GM23338 (cell line): ENCODE results near the gene S100A14.

Experiments used
- EZH2 ChIP-seq: fragments of 200-600 bp; sonication (generic); IDR thresholded peaks from one replicate; pipeline ENCODE4 v1.8.0; 2017; ENCODE audit warnings: antibody characterized with exemption, mild to moderate bottlenecking, low read depth; ENCODE audit not compliant: unreplicated experiment
- POLR2AphosphoS5 ChIP-seq: IDR thresholded peaks from 2 replicates; pipeline ENCODE4 v1.6.1; 2016; ENCODE audit warnings: antibody characterized with exemption, low read depth
- TF ChIP-seq, protein P1 (sequence below), 2 experiments: fragments of 200-600 bp in 1 of 2; sonication (generic) in 1 of 2; conservative IDR thresholded peaks; 2 replicates each; pipeline versions ENCODE4 v1.5.1 to v1.6.1; 2016 to 2017; ENCODE audit warnings: antibody characterized with exemption in 2 of 2, low read depth in 2 of 2, mild to moderate bottlenecking in 2 of 2, moderate library complexity in 1 of 2

- TF ChIP-seq, protein P1, sequence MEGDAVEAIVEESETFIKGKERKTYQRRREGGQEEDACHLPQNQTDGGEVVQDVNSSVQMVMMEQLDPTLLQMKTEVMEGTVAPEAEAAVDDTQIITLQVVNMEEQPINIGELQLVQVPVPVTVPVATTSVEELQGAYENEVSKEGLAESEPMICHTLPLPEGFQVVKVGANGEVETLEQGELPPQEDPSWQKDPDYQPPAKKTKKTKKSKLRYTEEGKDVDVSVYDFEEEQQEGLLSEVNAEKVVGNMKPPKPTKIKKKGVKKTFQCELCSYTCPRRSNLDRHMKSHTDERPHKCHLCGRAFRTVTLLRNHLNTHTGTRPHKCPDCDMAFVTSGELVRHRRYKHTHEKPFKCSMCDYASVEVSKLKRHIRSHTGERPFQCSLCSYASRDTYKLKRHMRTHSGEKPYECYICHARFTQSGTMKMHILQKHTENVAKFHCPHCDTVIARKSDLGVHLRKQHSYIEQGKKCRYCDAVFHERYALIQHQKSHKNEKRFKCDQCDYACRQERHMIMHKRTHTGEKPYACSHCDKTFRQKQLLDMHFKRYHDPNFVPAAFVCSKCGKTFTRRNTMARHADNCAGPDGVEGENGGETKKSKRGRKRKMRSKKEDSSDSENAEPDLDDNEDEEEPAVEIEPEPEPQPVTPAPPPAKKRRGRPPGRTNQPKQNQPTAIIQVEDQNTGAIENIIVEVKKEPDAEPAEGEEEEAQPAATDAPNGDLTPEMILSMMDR (conservative IDR thresholded peaks at IDR 0.05; ENCODE audit: low read depth in 2 of 2): no peak
- no peak for TF ChIP-seq POLR2AphosphoS5
- no peak for TF ChIP-seq EZH2
Measured at GRCh38 chr1:153649137-153649862, 33.2 kb upstream of the S100A14 start.
